ENCODE data around the gene CACHD1. TPM values are rescaled to one million over a fixed set of nuclear protein-coding genes. Genes with fewer than 3 reads are reported as not detected.

CACHD1 gene
- total and polyA plus RNA-seq, 8 donors = 1.4 to 22.8 (median 4.8) TPM

- H3K27me3 ChIP-seq = no peaks in the 10 kb centered on the region
- intact Hi-C loops (cut with DNase I; ENCODE audit: low total_unique reads) = no loop called here
- TF ChIP-seq EP300 (IDR thresholded peaks at IDR 0.05) (no peak), POLR2A (IDR thresholded peaks at IDR 0.05) (no peak), POLR2AphosphoS5 (IDR thresholded peaks at IDR 0.05) (no peak)
- TF ChIP-seq, protein P1, sequence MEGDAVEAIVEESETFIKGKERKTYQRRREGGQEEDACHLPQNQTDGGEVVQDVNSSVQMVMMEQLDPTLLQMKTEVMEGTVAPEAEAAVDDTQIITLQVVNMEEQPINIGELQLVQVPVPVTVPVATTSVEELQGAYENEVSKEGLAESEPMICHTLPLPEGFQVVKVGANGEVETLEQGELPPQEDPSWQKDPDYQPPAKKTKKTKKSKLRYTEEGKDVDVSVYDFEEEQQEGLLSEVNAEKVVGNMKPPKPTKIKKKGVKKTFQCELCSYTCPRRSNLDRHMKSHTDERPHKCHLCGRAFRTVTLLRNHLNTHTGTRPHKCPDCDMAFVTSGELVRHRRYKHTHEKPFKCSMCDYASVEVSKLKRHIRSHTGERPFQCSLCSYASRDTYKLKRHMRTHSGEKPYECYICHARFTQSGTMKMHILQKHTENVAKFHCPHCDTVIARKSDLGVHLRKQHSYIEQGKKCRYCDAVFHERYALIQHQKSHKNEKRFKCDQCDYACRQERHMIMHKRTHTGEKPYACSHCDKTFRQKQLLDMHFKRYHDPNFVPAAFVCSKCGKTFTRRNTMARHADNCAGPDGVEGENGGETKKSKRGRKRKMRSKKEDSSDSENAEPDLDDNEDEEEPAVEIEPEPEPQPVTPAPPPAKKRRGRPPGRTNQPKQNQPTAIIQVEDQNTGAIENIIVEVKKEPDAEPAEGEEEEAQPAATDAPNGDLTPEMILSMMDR (IDR thresholded peaks at IDR 0.05) = no peak
- peak in 1 of 2 donors; percentile 22 for DNase-seq
- H3K4me1 ChIP-seq = no peaks in the 10 kb centered on the region
- no peak overlapping the region for H3K4me3 ChIP-seq
- peaks cover 0 to 46% (median 35%) of the 10 kb centered on the region in 4 donors for H3K36me3 ChIP-seq
- no peaks in the 10 kb centered on the region for H3K9me3 ChIP-seq
- 78 to 84% (median 81%) methylated on average over 5 of the region's 5 CpGs for WGBS, 5 donors
- no peak overlapping the region for H3K27ac ChIP-seq
These were observed 184.8 kb downstream of the CACHD1 start for GRCh38 chr1:64654519-64655341.

GRCh38 chr1:64655861-64656260, 185.9 kb downstream of the CACHD1 start:
- TF ChIP-seq EP300 (IDR thresholded peaks at IDR 0.05) (no peak), POLR2A (IDR thresholded peaks at IDR 0.05) (no peak), POLR2AphosphoS5 (IDR thresholded peaks at IDR 0.05) (no peak)
- TF ChIP-seq, protein P1 (IDR thresholded peaks at IDR 0.05) = no peak
- 68 to 83% (median 81%) methylated on average over 2 of the region's 2 CpGs for WGBS, 5 donors

GRCh38 chr1:64659478-64660138, 189.7 kb downstream of the CACHD1 start:
- no peak overlapping the region for H3K27ac ChIP-seq
- DNase-seq = peak in 1 of 2 donors; percentile 11
- TF ChIP-seq, protein P1 (IDR thresholded peaks at IDR 0.05) = no peak
- TF ChIP-seq POLR2AphosphoS5 (IDR thresholded peaks at IDR 0.05) = no peak
- no peak for TF ChIP-seq POLR2A (IDR thresholded peaks at IDR 0.05)
- no peak for TF ChIP-seq EP300 (IDR thresholded peaks at IDR 0.05)
- no peaks in the 10 kb centered on the region for H3K27me3 ChIP-seq
- H3K9me3 ChIP-seq = no peaks in the 10 kb centered on the region
- no peaks in the 10 kb centered on the region for H3K4me1 ChIP-seq
- H3K4me3 ChIP-seq = no peak overlapping the region
- H3K36me3 ChIP-seq = peaks cover 0 to 54% (median 38%) of the 10 kb centered on the region in 4 donors
- intact Hi-C loops (cut with DNase I; ENCODE audit: low total_unique reads) = no loop called here
- WGBS, 5 donors = 70 to 81% (median 72%) methylated on average over 6 of the region's 6 CpGs

More at GRCh38 chr1:64655861-64656260, 185.9 kb downstream of the CACHD1 start:
- intact Hi-C loops (cut with DNase I; ENCODE audit: low total_unique reads) = no loop called here
- Histone ChIP-seq H3K9me3 (no peaks in the 10 kb centered on the region), H3K27ac (no peak overlapping the region), H3K27me3 (no peaks in the 10 kb centered on the region), H3K4me3 (no peak overlapping the region), H3K36me3 (peaks cover 0 to 53% (median 39%) of the 10 kb centered on the region in 4 donors), H3K4me1 (no peaks in the 10 kb centered on the region)
- DNase-seq = no peak

DNA sequence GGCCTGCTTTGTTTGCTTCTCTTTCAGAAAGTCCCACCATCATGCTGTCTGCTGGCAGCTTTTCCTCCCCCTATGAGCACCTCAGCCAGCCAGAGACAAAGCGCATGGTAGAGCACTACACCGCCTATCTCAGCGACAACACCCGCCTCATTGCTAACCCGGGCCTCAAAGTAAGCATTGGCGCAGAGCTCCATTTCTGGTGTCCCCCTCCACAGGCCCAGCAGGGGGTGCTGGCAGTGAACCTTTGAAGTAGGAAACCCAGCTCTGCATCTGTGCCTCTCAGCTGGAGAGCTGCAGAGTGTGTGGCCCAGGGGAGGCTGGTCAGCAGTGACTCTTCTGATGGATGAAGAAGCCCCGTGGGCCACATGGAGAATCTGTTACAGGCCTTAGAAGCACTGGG, 193.7 kb downstream of the CACHD1 start:
- H3K9me3 ChIP-seq = no peaks in the 10 kb centered on the region
- no peak overlapping the region for H3K4me3 ChIP-seq
- no peaks in the 10 kb centered on the region for H3K4me1 ChIP-seq
- intact Hi-C loops (cut with DNase I; ENCODE audit: low total_unique reads) = no loop called here
- 76 to 86% (median 84%) methylated on average over 7 of the region's 7 CpGs for WGBS, 5 donors
- no peak for TF ChIP-seq EP300 (IDR thresholded peaks at IDR 0.05)
- TF ChIP-seq POLR2AphosphoS5 (IDR thresholded peaks at IDR 0.05) = no peak
- TF ChIP-seq, protein P1 (IDR thresholded peaks at IDR 0.05) = no peak
- no peak for TF ChIP-seq POLR2A (IDR thresholded peaks at IDR 0.05)
- peak in 1 of 2 donors; percentile 62 for DNase-seq
- H3K27ac ChIP-seq = no peak overlapping the region
- peaks cover 0 to 69% (median 40%) of the 10 kb centered on the region in 4 donors for H3K36me3 ChIP-seq
- H3K27me3 ChIP-seq = no peaks in the 10 kb centered on the region
